Activated CD8-positive, alpha-beta T cell treated with anti-CD3 and anti-CD28 coated beads for 36 hours (primary cell): ENCODE measurements around the gene C2orf68. TPM values are rescaled to one million over a fixed set of nuclear protein-coding genes. Genes with fewer than 3 reads are reported as not detected.
"Not testable (repeated sequence)": the region's sequence is repeated elsewhere in the genome, so short reads cannot be mapped to it uniquely, and the experiment has no call there.

ENCODE experiments used
- ATAC-seq: fragments of 200-7000 bp; cut with Tn5 transposase; one replicate; pipeline ENCODE4 v1.10.0; 2021; ENCODE audit warnings: mild to moderate bottlenecking, moderate library complexity
- CTCF ChIA-PET: fragments of 350-600 bp; sonication (Branson Sonifier 250); formaldehyde crosslinking; loops from one replicate; lab custom pipeline; 2021; ENCODE audit warnings: antibody characterized with exemption; lab: Charles Lee
- POLR2A ChIA-PET: fragments of 350-600 bp; sonication (Branson Sonifier 250); formaldehyde crosslinking; loops from one replicate; lab custom pipeline; 2021; ENCODE audit warnings: antibody characterized with exemption; lab: Charles Lee
- DNase-seq: peaks from one replicate; pipeline ENCODE4 v3.0.0-alpha.2; 2020
- H3K27ac Mint-ChIP-seq: one replicate; pipeline ENCODE4 v1.8.0; 2021; ENCODE audit warnings: mild to moderate bottlenecking, mixed read lengths
- H3K27me3 Mint-ChIP-seq: one replicate; pipeline ENCODE4 v1.8.0; 2021; ENCODE audit warnings: mixed read lengths
- H3K36me3 Mint-ChIP-seq: one replicate; pipeline ENCODE4 v1.8.0; 2021; ENCODE audit warnings: low read depth, mixed read lengths
- H3K4me1 Mint-ChIP-seq: one replicate; pipeline ENCODE4 v1.8.0; 2021; ENCODE audit warnings: low read depth, mixed read lengths
- H3K4me3 Mint-ChIP-seq: one replicate; pipeline ENCODE4 v1.8.0; 2021; ENCODE audit warnings: mild to moderate bottlenecking, moderate library complexity, mixed read lengths
- H3K9me3 Mint-ChIP-seq: one replicate; pipeline ENCODE4 v1.8.0; 2021; ENCODE audit warnings: mixed read lengths
- CTCF ChIP-seq: fragments of 200-600 bp; IDR thresholded peaks from one replicate; pipeline ENCODE4 v1.8.0; 2022; ENCODE audit warnings: antibody characterized with exemption, mild to moderate bottlenecking
- intact Hi-C: fragments of 100-400 bp; cut with micrococcal nuclease; formaldehyde crosslinking; loops from one replicate; pipeline ENCODE4 v1.10.0; 2022
- total RNA-seq, 2 experiments: library from RNA; stranded (reverse); gene quantifications; one replicate each; pipeline ENCODE4 v1.2.3, GENCODE V29; 2021

The C2orf68 gene, protein sequence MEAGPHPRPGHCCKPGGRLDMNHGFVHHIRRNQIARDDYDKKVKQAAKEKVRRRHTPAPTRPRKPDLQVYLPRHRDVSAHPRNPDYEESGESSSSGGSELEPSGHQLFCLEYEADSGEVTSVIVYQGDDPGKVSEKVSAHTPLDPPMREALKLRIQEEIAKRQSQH
- total RNA-seq, result 10 to 100 TPM; 25.4 to 29.1 TPM

GRCh38 chr2:85611705-85612587 is at the start of gene C2orf68:
C2orf68 (minus strand) TSS chr2:85612066; CDS start chr2:85611984, 82 bp downstream.
- ChIA-PET POLR2A (interaction anchor here (0.8 to 2.4 kb wide), 9 partner anchors 8 to 486 kb away, joined by 3 to 21 read pairs (median 4); partner anchors contain the start of genes MAT2A, RNF181, TMEM150A and VAMP8), CTCF (interaction anchor here (1.0 to 1.7 kb wide), 2 partner anchors 10 to 66 kb away, joined by 3 to 4 read pairs; partner anchors contain the start of gene TMEM150A)
- peak within 1 kb of the TSS; percentile 98 for H3K4me3 Mint-ChIP-seq
- H3K27me3 Mint-ChIP-seq, result no peaks in the 10 kb centered on the region
- intact Hi-C loops, result no loop called here
- peak; percentile 74 for ATAC-seq
- no peak for TF ChIP-seq CTCF
- H3K27ac Mint-ChIP-seq, result peak within 1 kb of the TSS; percentile 97
- H3K9me3 Mint-ChIP-seq, result no peaks in the 10 kb centered on the region
- DNase-seq, result peak; percentile 94
- H3K36me3 Mint-ChIP-seq, result peaks cover 30% of the 10 kb centered on the region
- peaks cover 37% of the 10 kb centered on the region for H3K4me1 Mint-ChIP-seq

DNA sequence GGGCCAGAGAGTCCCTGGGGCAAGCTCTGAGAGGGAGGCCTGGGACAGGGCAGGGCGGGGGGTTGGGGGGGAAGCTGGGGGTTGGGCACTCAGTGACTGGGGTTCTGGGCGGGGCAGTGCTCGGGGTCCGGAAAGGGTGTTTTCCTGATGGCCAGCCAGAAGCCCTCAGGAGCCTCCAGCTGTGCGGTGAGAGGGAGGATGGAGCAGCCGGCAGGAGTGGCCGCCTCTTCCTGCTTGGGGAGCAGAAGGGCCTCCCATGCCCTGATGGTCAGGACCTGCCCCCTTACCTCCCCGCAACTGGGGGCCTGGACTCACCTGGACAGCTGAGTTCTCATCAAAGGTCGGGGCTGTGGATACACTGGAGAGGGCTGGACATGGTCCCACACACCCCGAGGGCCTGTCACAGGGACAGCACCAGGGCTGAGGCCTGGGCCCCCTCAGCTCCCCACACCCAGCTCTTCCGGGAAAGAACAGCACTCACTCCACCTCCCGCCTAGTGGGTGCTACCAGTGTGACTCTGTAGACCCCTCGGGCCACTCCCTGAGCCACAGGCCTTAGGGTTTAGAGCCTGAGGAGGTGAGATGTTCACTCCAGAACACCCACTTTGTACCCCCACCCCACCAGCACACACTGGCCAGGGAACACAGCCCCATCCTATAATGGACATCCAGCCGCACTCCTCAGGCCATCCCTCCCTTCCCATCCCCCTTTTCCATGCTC is 49.4 kb upstream of the C2orf68 start:
- Mint-ChIP-seq H3K4me1 (no peaks in the 10 kb centered on the region), H3K9me3 (no peaks in the 10 kb centered on the region), H3K36me3 (peaks cover 7% of the 10 kb centered on the region), H3K4me3 (no peak overlapping the region), H3K27ac (no peak overlapping the region), H3K27me3 (no peaks in the 10 kb centered on the region)
- no peak for TF ChIP-seq CTCF
- ChIA-PET POLR2A (no interaction called here), CTCF (interaction anchor here (1.1 to 6.7 kb wide), 3 partner anchors 12 to 45 kb away, joined by 3 to 39 read pairs (median 3); no protein-coding TSS in a partner anchor)
- DNase-seq (no peak), ATAC-seq (no peak)
- intact Hi-C loops, result no loop called here

DNA sequence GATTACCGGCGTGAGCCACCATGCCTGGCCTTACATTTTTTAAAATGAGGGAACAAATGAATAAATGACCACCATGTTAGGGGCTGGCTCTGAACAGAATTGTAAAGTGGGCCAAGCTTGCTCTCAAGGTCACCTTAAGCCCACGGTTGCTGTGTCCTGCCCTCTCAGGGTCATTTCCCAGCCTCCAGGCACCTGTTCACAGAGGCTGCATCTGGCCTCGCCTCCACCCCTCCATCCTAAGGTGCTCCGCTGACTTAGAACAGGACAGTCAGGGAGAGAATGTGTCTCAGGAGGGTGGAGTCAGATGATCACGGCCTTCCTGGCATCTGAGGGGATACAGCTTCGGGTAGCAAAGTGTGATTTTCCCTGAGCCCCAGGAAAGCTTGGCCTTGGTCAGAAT is 48.9 kb upstream of the C2orf68 start:
- peaks cover 7% of the 10 kb centered on the region for H3K36me3 Mint-ChIP-seq
- H3K27me3 Mint-ChIP-seq, result no peaks in the 10 kb centered on the region
- ChIA-PET POLR2A (no interaction called here), CTCF (interaction anchor here (1.2 to 6.7 kb wide), 3 partner anchors 12 to 46 kb away, joined by 3 to 39 read pairs (median 15); no protein-coding TSS in a partner anchor)
- no peak overlapping the region for H3K4me3 Mint-ChIP-seq
- ATAC-seq (no peak), DNase-seq (no peak)
- H3K4me1 Mint-ChIP-seq, result no peaks in the 10 kb centered on the region
- no peak overlapping the region for H3K27ac Mint-ChIP-seq
- TF ChIP-seq CTCF, result no peak
- no peaks in the 10 kb centered on the region for H3K9me3 Mint-ChIP-seq
- intact Hi-C loops, result no loop called here

- H3K4me1 Mint-ChIP-seq, H3K4me3 Mint-ChIP-seq, intact Hi-C loops, H3K36me3 Mint-ChIP-seq, H3K27me3 Mint-ChIP-seq, DNase-seq, H3K27ac Mint-ChIP-seq, H3K9me3 Mint-ChIP-seq, ATAC-seq, POLR2A ChIA-PET: not testable (repeated sequence)
- CTCF ChIA-PET, result interaction anchor here (1.2 to 6.7 kb wide), 4 partner anchors 11 to 69 kb away, joined by 3 to 39 read pairs (median 11); no protein-coding TSS in a partner anchor
Measured at GRCh38 chr2:85660301-85660700, 48.4 kb upstream of the C2orf68 start.
